Karpas-422 (cell line): Measurements from ENCODE around the gene MAGI1. TPM values are rescaled to one million over a fixed set of nuclear protein-coding genes. Genes with fewer than 3 reads are reported as not detected.
"Not testable (repeated sequence)": the region's sequence is repeated elsewhere in the genome, so short reads cannot be mapped to it uniquely, and the experiment has no call there.

ENCODE experiments used
- DNase-seq: peaks from one replicate; pipeline ENCODE4 v3.0.0-alpha.2; 2015
- H2AFZ ChIP-seq: fragments of 200-600 bp; sonication (generic); 2 replicates; pipeline ENCODE4 v1.6.1; 2014; ENCODE audit warnings: antibody characterized with exemption, low read length, mixed read lengths
- H3K27ac ChIP-seq: fragments of 200-600 bp; sonication (generic); 2 replicates; pipeline ENCODE4 v1.5.1; 2014; ENCODE audit warnings: mild to moderate bottlenecking, low read length, moderate library complexity
- H3K27me3 ChIP-seq: fragments of 200-600 bp; sonication (generic); 2 replicates; pipeline ENCODE4 v1.6.1; 2014; ENCODE audit warnings: low read length, mixed read lengths
- H3K36me3 ChIP-seq: fragments of 200-600 bp; sonication (generic); 2 replicates; pipeline ENCODE4 v1.6.1; 2014; ENCODE audit warnings: low read length, mixed read lengths; ENCODE audit not compliant: insufficient read depth
- H3K4me1 ChIP-seq: fragments of 200-600 bp; sonication (generic); 2 replicates; pipeline ENCODE4 v1.6.1; 2014; ENCODE audit warnings: mild to moderate bottlenecking, low read length, mixed read lengths
- H3K4me2 ChIP-seq: fragments of 200-600 bp; sonication (generic); 2 replicates; pipeline ENCODE4 v1.6.1; 2014; ENCODE audit warnings: low read length, low read depth, mild to moderate bottlenecking; ENCODE audit not compliant: poor library complexity, severe bottlenecking
- H3K4me3 ChIP-seq: fragments of 200-600 bp; sonication (generic); 2 replicates; pipeline ENCODE4 v1.5.1; 2014; ENCODE audit warnings: mild to moderate bottlenecking, antibody characterized with exemption, low read length, mixed read lengths
- H3K79me2 ChIP-seq: fragments of 200-600 bp; sonication (generic); 2 replicates; pipeline ENCODE4 v1.6.1; 2014; ENCODE audit warnings: mild to moderate bottlenecking, low read length, mixed read lengths
- H3K9ac ChIP-seq: fragments of 200-600 bp; sonication (generic); 2 replicates; pipeline ENCODE4 v1.6.0; 2014; ENCODE audit warnings: low read length
- H3K9me2 ChIP-seq: fragments of 200-600 bp; sonication (generic), shearing (Covaris generic); replicated peaks from 2 replicates; pipeline ENCODE4 v1.6.0; 2014; ENCODE audit warnings: mild to moderate bottlenecking, low read length, moderate library complexity; ENCODE audit not compliant: insufficient read depth
- H3K9me3 ChIP-seq: fragments of 300-700, 200-600 bp; sonication (generic); 2 replicates; pipeline ENCODE4 v1.6.1; 2014; ENCODE audit warnings: low read length, mixed read lengths
- H4K20me1 ChIP-seq: fragments of 200-600 bp; sonication (generic); 2 replicates; pipeline ENCODE4 v1.6.1; 2014; ENCODE audit warnings: mild to moderate bottlenecking, antibody characterized with exemption, low read length, low read depth; ENCODE audit not compliant: insufficient read depth
- total RNA-seq: library from RNA; depleted of rRNA; stranded (reverse); fragments of >200 nt; shearing (Covaris generic); gene quantifications from 2 replicates; pipeline ENCODE4 v1.2.3, GENCODE V29; 2014; ENCODE audit warnings: low replicate concordance

Gene MAGI1
- total RNA-seq, 1 experiment from 2014 or later, result 0.71 TPM

DNA sequence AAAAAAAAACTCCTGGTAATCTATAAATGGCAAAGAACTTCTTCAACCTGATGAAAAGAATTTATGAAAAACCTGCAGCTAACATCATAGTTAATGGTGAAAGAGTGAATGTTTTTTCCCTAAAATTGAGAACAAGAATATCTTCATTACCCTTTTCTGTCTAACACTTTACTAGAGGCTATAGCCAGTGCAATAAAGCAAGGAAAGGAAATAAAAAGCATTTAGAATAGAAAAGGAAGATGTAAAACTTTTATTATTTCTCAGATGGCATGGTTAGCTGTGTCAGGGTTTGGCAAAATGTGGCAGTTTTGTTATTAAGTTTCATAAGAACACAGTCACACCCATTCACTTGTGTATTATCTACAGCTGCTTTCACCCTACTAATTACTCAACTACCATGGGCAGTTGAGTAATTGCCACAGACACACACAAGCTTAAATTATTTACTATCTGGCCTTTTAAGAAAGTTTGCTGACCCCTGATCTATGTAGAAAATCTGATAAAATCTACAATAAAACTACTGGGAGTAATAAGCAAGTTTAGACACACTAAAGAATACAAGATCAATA, 465.1 kb downstream of the MAGI1 start:
- no peak overlapping the region for H2AFZ ChIP-seq
- no peaks in the 10 kb centered on the region for H3K4me1 ChIP-seq
- no peak overlapping the region for H3K4me3 ChIP-seq
- no peak overlapping the region for H3K9ac ChIP-seq
- H4K20me1 ChIP-seq, result no peaks in the 10 kb centered on the region
- no peaks in the 10 kb centered on the region for H3K79me2 ChIP-seq
- no peaks in the 10 kb centered on the region for H3K9me3 ChIP-seq
- H3K36me3 ChIP-seq, result no peaks in the 10 kb centered on the region
- H3K27me3 ChIP-seq, result no peaks in the 10 kb centered on the region
- no peak overlapping the region for H3K4me2 ChIP-seq
- no peaks in the 10 kb centered on the region for H3K9me2 ChIP-seq
- no peak overlapping the region for H3K27ac ChIP-seq
- no peak for DNase-seq

DNA sequence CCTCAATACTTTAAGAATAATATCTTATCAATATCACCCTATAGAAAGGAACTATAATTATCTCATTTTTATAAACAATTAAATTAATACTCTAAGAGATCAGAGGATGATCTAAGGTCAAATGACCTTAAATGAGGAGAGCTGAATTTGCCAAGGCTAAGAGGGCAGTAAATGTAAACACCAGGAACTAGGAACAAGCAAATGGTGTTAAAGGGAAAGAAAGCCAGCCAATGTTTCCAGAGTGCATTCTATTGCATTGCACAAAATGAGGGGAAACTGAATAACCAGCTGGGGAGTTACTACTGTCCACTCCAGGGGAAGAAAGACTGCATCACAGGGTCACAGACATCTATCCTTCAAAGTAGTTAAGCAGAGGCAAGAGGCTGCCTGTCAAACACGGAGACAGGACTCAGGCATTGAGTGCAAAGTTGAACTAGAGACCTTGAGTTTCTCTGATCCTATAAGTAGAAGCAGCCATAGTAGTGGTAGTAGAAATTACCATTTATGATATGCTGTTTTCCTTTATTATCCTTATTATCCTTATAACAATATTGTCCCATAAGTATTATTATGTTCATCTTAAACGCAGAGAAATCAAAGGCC, 466.4 kb downstream of the MAGI1 start:
- no peak overlapping the region for H3K4me2 ChIP-seq
- no peak overlapping the region for H3K4me3 ChIP-seq
- H3K9ac ChIP-seq, result no peak overlapping the region
- H3K9me2 ChIP-seq, result no peaks in the 10 kb centered on the region
- H3K79me2 ChIP-seq, result no peaks in the 10 kb centered on the region
- no peaks in the 10 kb centered on the region for H3K4me1 ChIP-seq
- H4K20me1 ChIP-seq, result no peaks in the 10 kb centered on the region
- H3K36me3 ChIP-seq, result no peaks in the 10 kb centered on the region
- no peak overlapping the region for H2AFZ ChIP-seq
- no peak overlapping the region for H3K27ac ChIP-seq
- no peaks in the 10 kb centered on the region for H3K9me3 ChIP-seq
- no peaks in the 10 kb centered on the region for H3K27me3 ChIP-seq
- no peak for DNase-seq

DNA sequence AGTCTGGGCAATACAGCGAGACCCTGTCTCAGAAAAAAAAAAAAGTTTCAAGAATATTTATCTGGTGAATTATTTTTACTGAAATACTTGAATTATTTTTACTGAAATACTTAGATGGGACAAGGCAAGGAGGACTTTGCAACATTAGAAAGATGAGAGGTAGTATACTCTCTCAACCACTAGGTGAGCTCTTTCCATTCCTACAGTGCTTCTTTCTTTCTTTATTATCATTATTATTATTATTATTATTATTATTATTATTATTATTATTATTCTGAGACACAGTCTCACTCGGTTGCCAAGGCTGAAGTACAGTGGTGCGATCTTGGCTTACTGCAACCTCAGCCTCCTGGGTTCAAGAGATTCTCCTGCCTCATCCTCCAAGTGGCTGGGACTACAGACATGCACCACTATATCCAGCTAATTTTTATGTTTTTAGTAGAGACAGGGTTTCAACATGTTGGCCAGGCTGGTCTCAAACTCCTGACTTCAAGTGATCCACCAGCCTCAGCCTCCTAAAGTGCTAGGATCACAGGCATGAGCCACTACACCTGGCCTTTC, 468.8 kb downstream of the MAGI1 start:
- H3K27me3 ChIP-seq, result no peaks in the 10 kb centered on the region
- no peaks in the 10 kb centered on the region for H4K20me1 ChIP-seq
- no peaks in the 10 kb centered on the region for H3K36me3 ChIP-seq
- no peak overlapping the region for H2AFZ ChIP-seq
- no peak overlapping the region for H3K27ac ChIP-seq
- H3K9me3 ChIP-seq, result no peaks in the 10 kb centered on the region
- no peak overlapping the region for H3K4me3 ChIP-seq
- H3K79me2 ChIP-seq, result no peaks in the 10 kb centered on the region
- no peaks in the 10 kb centered on the region for H3K9me2 ChIP-seq
- no peak overlapping the region for H3K4me2 ChIP-seq
- DNase-seq, result no peak
- no peaks in the 10 kb centered on the region for H3K4me1 ChIP-seq
- H3K9ac ChIP-seq, result no peak overlapping the region

DNA sequence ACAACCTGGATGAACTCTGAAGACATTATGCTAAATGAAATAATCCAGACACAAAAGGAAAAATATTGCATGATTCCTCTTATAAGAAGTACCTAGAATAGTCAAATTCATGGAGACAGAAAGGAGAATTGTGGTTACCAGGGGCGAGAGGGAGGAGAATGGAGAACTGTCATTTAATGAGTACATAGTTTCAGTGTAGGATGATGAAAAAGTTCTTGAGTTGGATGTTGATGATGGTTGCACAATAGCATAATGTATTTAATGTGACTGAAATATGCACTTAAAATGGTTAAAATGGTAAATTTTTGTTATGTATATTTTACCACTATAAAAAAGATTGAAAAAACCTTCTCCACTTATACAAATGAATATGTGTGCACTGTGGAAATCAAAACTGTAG, 469.6 kb downstream of the MAGI1 start:
- DNase-seq, result no peak
- Histone ChIP-seq H2AFZ (no peak overlapping the region), H3K4me3 (no peak overlapping the region), H3K9ac (no peak overlapping the region), H3K9me3 (no peaks in the 10 kb centered on the region), H3K27me3 (no peaks in the 10 kb centered on the region), H3K4me2 (no peak overlapping the region), H3K4me1 (no peaks in the 10 kb centered on the region), H3K27ac (no peak overlapping the region), H3K79me2 (no peaks in the 10 kb centered on the region), H3K9me2 (no peaks in the 10 kb centered on the region), H3K36me3 (no peaks in the 10 kb centered on the region), H4K20me1 (no peaks in the 10 kb centered on the region)

DNA sequence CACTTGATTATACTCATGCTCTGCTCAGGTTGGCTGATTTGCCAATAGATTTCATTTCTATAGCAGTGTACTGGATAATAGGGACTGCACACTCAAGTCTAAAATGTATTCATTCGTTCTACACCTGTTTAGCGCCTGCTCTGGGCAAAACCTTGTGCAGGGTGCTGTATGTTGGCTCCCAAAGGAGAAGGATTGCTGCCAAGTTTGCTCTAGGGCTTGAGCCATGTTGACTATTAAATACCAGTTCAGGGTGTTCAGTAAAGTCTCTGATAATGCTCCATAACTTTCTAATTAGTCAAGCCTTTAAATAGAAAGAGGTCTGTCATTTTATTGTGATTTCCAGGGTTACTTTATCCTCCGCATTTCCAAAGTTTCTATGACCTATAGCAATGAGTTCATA, 470.2 kb downstream of the MAGI1 start:
- Histone ChIP-seq H3K9me3 (no peaks in the 10 kb centered on the region), H3K4me2 (no peak overlapping the region), H3K27ac (no peak overlapping the region), H4K20me1 (no peaks in the 10 kb centered on the region), H3K9ac (no peak overlapping the region), H3K9me2 (no peaks in the 10 kb centered on the region), H3K27me3 (no peaks in the 10 kb centered on the region), H3K4me3 (no peak overlapping the region), H2AFZ (no peak overlapping the region), H3K4me1 (no peaks in the 10 kb centered on the region), H3K79me2 (no peaks in the 10 kb centered on the region), H3K36me3 (no peaks in the 10 kb centered on the region)
- no peak for DNase-seq

DNA sequence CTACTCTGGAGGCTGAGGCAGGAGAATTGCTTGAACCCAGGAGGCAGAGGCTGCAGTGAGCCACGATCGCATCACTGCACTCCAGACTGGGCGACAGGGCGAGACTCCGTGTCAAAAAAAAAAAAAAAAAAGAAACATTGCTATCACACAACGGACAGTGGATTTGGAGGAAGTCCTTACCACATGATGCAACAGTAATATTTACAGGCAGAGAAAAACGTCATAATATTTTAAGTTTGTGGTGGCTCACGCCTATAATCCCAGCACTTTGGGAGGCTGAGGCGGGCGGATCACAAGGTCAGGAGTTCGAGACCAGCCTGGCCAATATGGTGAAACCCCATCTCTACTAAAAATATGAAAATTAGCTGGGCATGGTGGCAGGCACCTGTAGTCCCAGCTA, 473.0 kb downstream of the MAGI1 start:
- H4K20me1 ChIP-seq, H2AFZ ChIP-seq, H3K36me3 ChIP-seq, H3K9me2 ChIP-seq, H3K4me3 ChIP-seq, H3K4me1 ChIP-seq, H3K79me2 ChIP-seq, H3K9me3 ChIP-seq, H3K9ac ChIP-seq, DNase-seq, H3K4me2 ChIP-seq, H3K27ac ChIP-seq, H3K27me3 ChIP-seq: not testable (repeated sequence)

DNA sequence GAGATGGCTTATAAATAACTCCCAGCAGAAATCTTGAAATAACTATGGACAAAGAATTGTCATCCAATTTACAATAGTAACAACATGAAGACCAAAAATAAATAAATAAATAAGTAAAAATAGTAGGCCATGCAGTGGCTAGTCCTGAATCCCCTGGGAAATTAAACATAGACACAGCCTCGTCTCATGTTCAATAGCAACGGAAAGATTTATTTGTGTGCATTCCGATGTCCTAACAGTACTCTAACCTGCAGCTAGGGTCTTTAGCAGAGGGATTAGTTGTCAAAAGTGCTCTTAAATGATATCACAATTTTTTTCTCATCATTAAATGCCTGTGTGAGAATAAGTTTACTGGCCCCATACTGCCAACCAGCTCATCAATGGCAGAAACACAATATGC, 474.2 kb downstream of the MAGI1 start:
- Histone ChIP-seq H3K9ac (no peak overlapping the region), H3K4me3 (no peak overlapping the region), H3K9me3 (no peaks in the 10 kb centered on the region), H3K27ac (no peak overlapping the region), H3K4me2 (no peak overlapping the region), H3K4me1 (no peaks in the 10 kb centered on the region), H2AFZ (no peak overlapping the region), H3K9me2 (no peaks in the 10 kb centered on the region), H4K20me1 (no peaks in the 10 kb centered on the region), H3K27me3 (no peaks in the 10 kb centered on the region), H3K79me2 (no peaks in the 10 kb centered on the region), H3K36me3 (no peaks in the 10 kb centered on the region)
- no peak for DNase-seq

DNA sequence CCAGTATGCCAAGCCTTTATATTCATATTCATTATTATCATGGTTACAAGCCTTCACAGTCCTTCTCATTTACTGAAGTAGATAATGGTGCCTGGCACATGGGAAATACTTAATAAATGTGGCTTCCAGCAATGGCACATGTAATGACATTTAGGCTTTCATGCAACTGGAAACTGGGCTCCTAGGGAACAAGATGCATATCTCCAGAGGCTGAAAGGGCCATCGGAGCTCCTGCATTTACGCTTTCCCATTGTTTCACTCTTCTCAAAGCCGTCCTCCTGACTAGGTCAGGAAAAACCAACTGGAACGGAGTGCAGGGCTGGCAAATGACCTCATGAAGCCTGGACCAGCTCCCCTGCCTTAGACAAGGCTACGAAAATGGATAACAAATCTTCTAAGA, 474.9 kb downstream of the MAGI1 start:
- Histone ChIP-seq H2AFZ (no peak overlapping the region), H3K4me3 (no peak overlapping the region), H4K20me1 (no peaks in the 10 kb centered on the region), H3K27me3 (no peaks in the 10 kb centered on the region), H3K79me2 (no peaks in the 10 kb centered on the region), H3K9me2 (no peaks in the 10 kb centered on the region), H3K27ac (no peak overlapping the region), H3K36me3 (no peaks in the 10 kb centered on the region), H3K4me2 (no peak overlapping the region), H3K9ac (no peak overlapping the region), H3K9me3 (no peaks in the 10 kb centered on the region), H3K4me1 (no peaks in the 10 kb centered on the region)
- DNase-seq, result no peak
